Mesenchymal stem cell (in vitro differentiated cells and primary cell): ENCODE measurements around the gene IRAK1. TPM values are rescaled to one million over a fixed set of nuclear protein-coding genes. Genes with fewer than 3 reads are reported as not detected.
A peak's percentile ranks its signal among the peaks of the same experiment; 100 is the strongest.

Experiments used
- DNase-seq: peaks from one replicate; pipeline ENCODE4 v3.0.0-alpha.2; 2013
- H2AFZ ChIP-seq: one replicate; pipeline ENCODE4 v1.6.1; 2013; ENCODE audit warnings: low read depth, mild to moderate bottlenecking, control low read depth, inconsistent platforms, low read length, moderate library complexity
- H2AK5ac ChIP-seq: 2 replicates; pipeline ENCODE4 v1.6.1; 2013; ENCODE audit warnings: low read length, moderate library complexity, mild to moderate bottlenecking, inconsistent platforms; ENCODE audit not compliant: severe bottlenecking
- H2BK120ac ChIP-seq: one replicate; pipeline ENCODE4 v1.6.1; 2013; ENCODE audit warnings: low read depth, mild to moderate bottlenecking, inconsistent platforms, low read length, moderate library complexity
- H2BK12ac ChIP-seq, 2 experiments: one replicate each; pipeline ENCODE4 v1.6.1; 2013; ENCODE audit warnings: inconsistent platforms in 2 of 2, low read length in 2 of 2, mild to moderate bottlenecking in 2 of 2, moderate library complexity in 2 of 2, control low read depth in 1 of 2
- H2BK15ac ChIP-seq: one replicate; pipeline ENCODE4 v1.6.1; 2013; ENCODE audit warnings: mild to moderate bottlenecking, low read depth, inconsistent platforms; ENCODE audit not compliant: poor library complexity, severe bottlenecking
- H2BK5ac ChIP-seq: 2 replicates; pipeline ENCODE4 v1.6.1; 2013; ENCODE audit warnings: low read depth, mild to moderate bottlenecking, low read length, control low read depth, inconsistent platforms; ENCODE audit not compliant: poor library complexity, severe bottlenecking
- H3K14ac ChIP-seq, 2 experiments: one replicate each; pipeline ENCODE4 v1.6.1; 2013; ENCODE audit warnings: inconsistent platforms in 2 of 2, low read length in 2 of 2, control low read depth in 1 of 2, mild to moderate bottlenecking in 1 of 2, moderate library complexity in 1 of 2
- H3K18ac ChIP-seq, 2 experiments: one replicate each; pipeline ENCODE4 v1.6.1; 2013; ENCODE audit warnings: inconsistent platforms in 2 of 2, low read length in 2 of 2, control low read depth in 1 of 2, low read depth in 1 of 2, mild to moderate bottlenecking in 1 of 2
- H3K23ac ChIP-seq, 2 experiments: one replicate each; pipeline ENCODE4 v1.6.1; 2013; ENCODE audit warnings: inconsistent platforms in 2 of 2, low read length in 2 of 2, mild to moderate bottlenecking in 2 of 2, moderate library complexity in 2 of 2, control low read depth in 1 of 2
- H3K27ac ChIP-seq: 2 replicates; pipeline ENCODE4 v1.5.1; 2013; ENCODE audit warnings: mild to moderate bottlenecking, moderate library complexity, low read length, control low read depth, inconsistent platforms; ENCODE audit not compliant: poor library complexity, severe bottlenecking
- H3K27me3 ChIP-seq, 2 experiments: 2 replicates each; pipeline versions ENCODE4 v1.6.1 to v1.7.0; 2013; ENCODE audit warnings: low read length in 2 of 2, mild to moderate bottlenecking in 2 of 2, moderate library complexity in 2 of 2, control low read depth in 1 of 2, inconsistent platforms in 1 of 2; ENCODE audit not compliant: control insufficient read depth in 1 of 2, insufficient read depth in 1 of 2
- H3K36me3 ChIP-seq, 2 experiments: 2 replicates each; pipeline versions ENCODE4 v1.6.1 to v1.7.0; 2013; ENCODE audit warnings: low read length in 2 of 2, control low read depth in 1 of 2, inconsistent platforms in 1 of 2, low read depth in 1 of 2, mild to moderate bottlenecking in 1 of 2; ENCODE audit not compliant: insufficient read depth in 2 of 2, control insufficient read depth in 1 of 2
- H3K4ac ChIP-seq, 2 experiments: one replicate each; pipeline ENCODE4 v1.6.1; 2013; ENCODE audit warnings: inconsistent platforms in 2 of 2, low read length in 2 of 2, mild to moderate bottlenecking in 2 of 2, moderate library complexity in 2 of 2, control low read depth in 1 of 2, low read depth in 1 of 2
- H3K4me1 ChIP-seq: 2 replicates; pipeline ENCODE4 v1.6.1; 2013; ENCODE audit warnings: low read depth, low read length, control low read depth; ENCODE audit not compliant: control insufficient read depth, insufficient read depth
- H3K4me2 ChIP-seq: 2 replicates; pipeline ENCODE4 v1.6.1; 2013; ENCODE audit warnings: low read length, mild to moderate bottlenecking, inconsistent platforms; ENCODE audit not compliant: poor library complexity, severe bottlenecking
- H3K4me3 ChIP-seq, 2 experiments: 2 replicates each; pipeline versions ENCODE4 v1.5.1 to v1.7.0; 2013; ENCODE audit warnings: low read length in 2 of 2, mild to moderate bottlenecking in 2 of 2, control low read depth in 1 of 2, low read depth in 1 of 2; ENCODE audit not compliant: insufficient read depth in 1 of 2
- H3K79me1 ChIP-seq: replicated peaks from 2 replicates; pipeline ENCODE4 v1.6.1; 2013; ENCODE audit warnings: mild to moderate bottlenecking, control low read depth, low read length, inconsistent platforms; ENCODE audit not compliant: poor library complexity, severe bottlenecking
- H3K9ac ChIP-seq: 2 replicates; pipeline ENCODE4 v1.7.0; 2013; ENCODE audit warnings: mild to moderate bottlenecking, low read length, moderate library complexity
- H3K9me3 ChIP-seq: 2 replicates; pipeline ENCODE4 v1.7.0; 2013; ENCODE audit warnings: mild to moderate bottlenecking, low read length; ENCODE audit not compliant: control insufficient read depth
- H4K8ac ChIP-seq: one replicate; pipeline ENCODE4 v1.6.1; 2013; ENCODE audit warnings: inconsistent platforms, mild to moderate bottlenecking, low read length, moderate library complexity
- H4K91ac ChIP-seq: one replicate; pipeline ENCODE4 v1.6.1; 2013; ENCODE audit warnings: mild to moderate bottlenecking, low read length, inconsistent platforms
- WGBS: methylation state at CpG from one replicate; pipeline ENCODE4 v1.1.7; 2013; ENCODE audit warnings: mixed read lengths; 5-methylcytosine and 5-hydroxymethylcytosine counted together
- polyA plus RNA-seq, 2 experiments: library from polyadenylated mRNA; stranded (reverse); fragments of 200-250 nt; gene quantifications; one replicate each; pipeline ENCODE4 v1.2.3, GENCODE V29; 2013

The IRAK1 gene
- 92.3 TPM for polyA plus RNA-seq (2013, experiment 1 of 2)
- 88.1 TPM for polyA plus RNA-seq (2013, experiment 2 of 2)

- Histone ChIP-seq H3K9me3 (no peaks in the 10 kb centered on the region), H3K4me1 (peaks cover 33% of the 10 kb centered on the region), H3K4me2 (peak within 1 kb of the TSS; percentile 81), H3K4me3 (peak within 1 kb of the TSS; percentile 67 to 76), H2BK120ac (peak within 1 kb of the TSS; percentile 85), H3K14ac (peak within 1 kb of the TSS in 1 of 2 experiments; percentile 99), H2BK5ac (peak within 1 kb of the TSS; percentile 89), H4K8ac (peak within 1 kb of the TSS; percentile 98), H3K27ac (peak within 1 kb of the TSS; percentile 88), H3K18ac (peak within 1 kb of the TSS; percentile 96 to 98), H4K91ac (peak within 1 kb of the TSS; percentile 97), H3K9ac (peak within 1 kb of the TSS; percentile 88), H3K36me3 (peaks cover 32 to 45% of the 10 kb centered on the region in 2 experiments), H3K23ac (no peak within 1 kb of the TSS), H2AK5ac (no peak within 1 kb of the TSS), H2BK12ac (peak within 1 kb of the TSS; percentile 39 to 78), H3K4ac (peak within 1 kb of the TSS; percentile 94 to 95), H3K27me3 (peaks cover 0 to 16% of the 10 kb centered on the region in 2 experiments), H3K79me1 (peaks cover 18% of the 10 kb centered on the region), H2AFZ (no peak within 1 kb of the TSS), H2BK15ac (peak within 1 kb of the TSS; percentile 94)
- WGBS: 24% methylated on average over 24 of the region's 99 CpGs
- peak; percentile 66 for DNase-seq
Measured at GRCh38 chrX:154019633-154020528, at the start of gene IRAK1. Gene IRAK1, minus strand, starts transcription at chrX:154019902. Its CDS starts 90 bp downstream, at chrX:154019812.

- 100% methylated on average over 1 of the region's 3 CpGs for WGBS
- no peak overlapping the region for H2AFZ ChIP-seq
- no peak overlapping the region for H2BK12ac ChIP-seq
- no peak overlapping the region for H4K91ac ChIP-seq
- no peak overlapping the region for H4K8ac ChIP-seq
- H3K14ac ChIP-seq: no peak overlapping the region
- H3K27ac ChIP-seq: no peak overlapping the region
- no peak overlapping the region for H2BK5ac ChIP-seq
- peaks cover 0 to 12% of the 10 kb centered on the region in 2 experiments for H3K27me3 ChIP-seq
- no peak overlapping the region for H3K23ac ChIP-seq
- H3K4ac ChIP-seq: no peak overlapping the region
- H3K4me1 ChIP-seq: no peaks in the 10 kb centered on the region
- no peak overlapping the region for H3K4me2 ChIP-seq
- no peak overlapping the region for H3K9ac ChIP-seq
- no peak overlapping the region for H2BK15ac ChIP-seq
- no peaks in the 10 kb centered on the region for H3K79me1 ChIP-seq
- H3K9me3 ChIP-seq: no peaks in the 10 kb centered on the region
- no peak overlapping the region for H2AK5ac ChIP-seq
- peaks cover 0 to 6% of the 10 kb centered on the region in 2 experiments for H3K36me3 ChIP-seq
- H3K4me3 ChIP-seq: no peak overlapping the region
- no peak overlapping the region for H3K18ac ChIP-seq
- DNase-seq: no peak
- H2BK120ac ChIP-seq: no peak overlapping the region
Measured at GRCh38 chrX:154068560-154068959, 48.9 kb upstream of the IRAK1 start.

DNA sequence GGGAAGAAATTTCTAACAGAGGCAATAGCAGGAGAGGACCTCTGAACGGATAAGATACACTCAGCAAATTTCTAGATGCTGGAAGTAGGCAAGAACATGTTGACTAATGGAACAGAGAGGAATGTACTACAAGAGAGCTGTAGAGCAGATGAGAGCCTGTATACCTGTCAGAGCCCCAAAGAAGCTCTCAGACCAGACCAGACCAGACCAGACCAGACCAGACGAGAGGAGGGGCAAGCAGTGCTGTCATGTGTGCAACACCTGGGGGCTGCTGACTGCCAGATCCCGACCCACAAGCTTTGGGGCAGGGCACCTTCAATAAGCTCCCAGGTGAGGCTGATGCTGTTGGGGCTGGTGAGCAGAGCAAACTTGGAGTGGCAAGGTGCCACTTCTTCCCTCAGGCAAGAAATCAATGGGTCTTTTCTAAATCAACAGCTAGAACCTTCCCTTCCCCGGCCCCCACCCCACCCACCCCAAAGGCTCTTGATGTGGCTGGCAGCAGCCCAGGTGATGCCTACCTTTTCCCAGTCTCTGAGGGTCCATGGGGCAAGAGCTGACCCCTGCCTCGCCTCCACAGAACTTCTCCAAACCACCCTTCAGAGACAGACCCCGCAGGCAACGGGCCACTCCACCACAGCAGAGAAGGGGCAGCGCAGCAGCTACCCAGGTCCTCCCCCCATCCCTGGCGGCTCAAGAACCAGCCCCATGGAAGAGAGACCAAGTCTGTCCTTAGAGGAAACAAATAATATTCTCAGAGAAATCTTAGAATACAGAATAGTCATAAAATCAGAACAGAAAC is 45.1 kb upstream of the IRAK1 start:
- whole genome bisulfite sequencing: 100% methylated on average over 3 of the region's 9 CpGs
- Histone ChIP-seq H4K91ac (no peak overlapping the region), H2BK5ac (no peak overlapping the region), H3K23ac (no peak overlapping the region), H3K36me3 (peaks cover 0 to 4% of the 10 kb centered on the region in 2 experiments), H3K79me1 (peaks cover 2% of the 10 kb centered on the region), H2BK12ac (no peak overlapping the region), H3K9me3 (no peaks in the 10 kb centered on the region), H3K4me3 (no peak overlapping the region), H3K27ac (no peak overlapping the region), H3K14ac (no peak overlapping the region), H3K18ac (no peak overlapping the region), H2BK120ac (no peak overlapping the region), H2BK15ac (no peak overlapping the region), H2AFZ (no peak overlapping the region), H4K8ac (no peak overlapping the region), H3K27me3 (peaks cover 0 to 21% of the 10 kb centered on the region in 2 experiments), H2AK5ac (no peak overlapping the region), H3K4me1 (peaks cover 3% of the 10 kb centered on the region), H3K9ac (no peak overlapping the region), H3K4ac (no peak overlapping the region), H3K4me2 (no peak overlapping the region)
- DNase-seq: no peak

DNA sequence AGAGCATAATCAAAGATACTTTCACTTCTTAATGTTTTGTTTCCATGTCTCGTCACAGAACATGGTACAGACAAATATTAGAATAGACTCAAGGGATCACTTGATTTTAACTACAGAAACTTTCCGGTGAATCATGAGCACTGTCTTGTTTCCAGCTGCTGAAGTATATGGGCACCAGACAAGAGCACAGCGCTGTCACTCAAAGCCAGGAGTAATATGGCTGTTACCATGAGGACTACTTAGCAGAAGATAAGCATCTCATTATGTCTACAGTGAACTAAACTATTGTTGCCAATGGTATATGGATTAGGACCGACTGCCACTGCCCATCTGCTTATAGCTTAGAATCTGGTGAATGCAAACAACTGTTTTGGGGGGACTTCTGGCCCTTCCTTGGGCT is 43.5 kb upstream of the IRAK1 start:
- no peak overlapping the region for H3K9ac ChIP-seq
- H3K27me3 ChIP-seq: peaks cover 0 to 18% of the 10 kb centered on the region in 2 experiments
- peaks cover 2% of the 10 kb centered on the region for H3K79me1 ChIP-seq
- no peak overlapping the region for H3K4me3 ChIP-seq
- peak; percentile 45 for DNase-seq
- H2BK120ac ChIP-seq: no peak overlapping the region
- no peak overlapping the region for H3K4me2 ChIP-seq
- no peak overlapping the region for H3K27ac ChIP-seq
- H3K36me3 ChIP-seq: peaks cover 0 to 4% of the 10 kb centered on the region in 2 experiments
- no peak overlapping the region for H3K18ac ChIP-seq
- no peak overlapping the region for H2AFZ ChIP-seq
- no peak overlapping the region for H3K4ac ChIP-seq
- no peaks in the 10 kb centered on the region for H3K9me3 ChIP-seq
- H4K8ac ChIP-seq: no peak overlapping the region
- peaks cover 7% of the 10 kb centered on the region for H3K4me1 ChIP-seq
- H2BK12ac ChIP-seq: no peak overlapping the region
- 98% methylated on average over 4 of the region's 4 CpGs for WGBS
- no peak overlapping the region for H4K91ac ChIP-seq
- H2AK5ac ChIP-seq: no peak overlapping the region
- H2BK15ac ChIP-seq: no peak overlapping the region
- no peak overlapping the region for H2BK5ac ChIP-seq
- no peak overlapping the region for H3K14ac ChIP-seq
- H3K23ac ChIP-seq: no peak overlapping the region
